ENCODE results near the gene PRR12. TPM values are rescaled to one million over a fixed set of nuclear protein-coding genes. Genes with fewer than 3 reads are reported as not detected.

PRR12 gene
- total RNA-seq, 2 donors from 2014 or later = 12.4 to 24.5 TPM

GRCh38 chr19:49658566-49659442, 67.8 kb downstream of the PRR12 start:
- H3K36me3 ChIP-seq = peaks cover 71% of the 10 kb centered on the region
- ATAC-seq (ENCODE audit: insufficient number of reproducible peaks, low FRiP score, low read depth) = no peak
- no peak for TF ChIP-seq CTCF (IDR thresholded peaks at IDR 0.05)

GRCh38 chr19:49660338-49660961, 69.5 kb downstream of the PRR12 start:
- H3K4me3 ChIP-seq = no peak overlapping the region
- H3K36me3 ChIP-seq = peaks cover 56% of the 10 kb centered on the region
- no peak for TF ChIP-seq CTCF (IDR thresholded peaks at IDR 0.05)
- no peak for ATAC-seq (ENCODE audit: insufficient number of reproducible peaks, low FRiP score, low read depth)
- H3K9me3 ChIP-seq = no peaks in the 10 kb centered on the region
- no peaks in the 10 kb centered on the region for H3K27me3 ChIP-seq (replicated peaks; ENCODE audit: insufficient read depth)
- no peak overlapping the region for H3K27ac ChIP-seq
- H3K4me1 ChIP-seq (ENCODE audit: control insufficient read depth in 1 of 2, low read depth in 2 of 2) = peaks cover 6 to 10% of the 10 kb centered on the region in 2 donors
- no peak for DNase-seq (ENCODE audit: low spot score)

More at GRCh38 chr19:49658566-49659442, 67.8 kb downstream of the PRR12 start:
- Histone ChIP-seq H3K27me3 (replicated peaks; ENCODE audit: insufficient read depth) (no peaks in the 10 kb centered on the region), H3K4me3 (no peak overlapping the region), H3K4me1 (ENCODE audit: control insufficient read depth in 1 of 2, low read depth in 2 of 2) (peaks cover 2 to 5% of the 10 kb centered on the region in 2 donors), H3K9me3 (no peaks in the 10 kb centered on the region), H3K27ac (no peak overlapping the region)
- DNase-seq (ENCODE audit: low spot score) = no peak

GRCh38 chr19:49662011-49662410, 71.0 kb downstream of the PRR12 start:
- no peak for TF ChIP-seq CTCF (IDR thresholded peaks at IDR 0.05)

GRCh38 chr19:49663224-49663623, 72.2 kb downstream of the PRR12 start:
- Histone ChIP-seq H3K27ac (no peak overlapping the region), H3K4me1 (ENCODE audit: control insufficient read depth in 1 of 2, low read depth in 2 of 2) (peaks cover 10 to 18% of the 10 kb centered on the region in 2 donors), H3K9me3 (no peaks in the 10 kb centered on the region), H3K36me3 (peaks cover 33% of the 10 kb centered on the region), H3K4me3 (no peak overlapping the region), H3K27me3 (replicated peaks; ENCODE audit: insufficient read depth) (no peaks in the 10 kb centered on the region)
- DNase-seq (ENCODE audit: low spot score) (no peak), ATAC-seq (ENCODE audit: insufficient number of reproducible peaks, low FRiP score, low read depth) (no peak)
- no peak for TF ChIP-seq CTCF (IDR thresholded peaks at IDR 0.05)

More at GRCh38 chr19:49662011-49662410, 71.0 kb downstream of the PRR12 start:
- Histone ChIP-seq H3K4me1 (ENCODE audit: control insufficient read depth in 1 of 2, low read depth in 2 of 2) (peaks cover 10 to 18% of the 10 kb centered on the region in 2 donors), H3K36me3 (peaks cover 44% of the 10 kb centered on the region), H3K9me3 (no peaks in the 10 kb centered on the region), H3K27ac (no peak overlapping the region), H3K4me3 (no peak overlapping the region), H3K27me3 (replicated peaks; ENCODE audit: insufficient read depth) (no peaks in the 10 kb centered on the region)
- ATAC-seq (ENCODE audit: insufficient number of reproducible peaks, low FRiP score, low read depth) (no peak), DNase-seq (ENCODE audit: low spot score) (no peak)
